Mucosa of stomach (tissue), 1 donor: ENCODE results near the gene SP6.
A peak's percentile ranks its signal among the peaks of the same experiment; 100 is the strongest.

ENCODE experiments used
- H3K27me3 ChIP-seq: one replicate; pipeline ENCODE4 v1.7.0; 2013; ENCODE audit warnings: mild to moderate bottlenecking, low read length; ENCODE audit not compliant: control insufficient read depth, insufficient read depth
- H3K36me3 ChIP-seq: one replicate; pipeline ENCODE4 v1.7.0; 2013; ENCODE audit warnings: low read length; ENCODE audit not compliant: control insufficient read depth, insufficient read depth
- H3K4me1 ChIP-seq: one replicate; pipeline ENCODE4 v1.7.0; 2013; ENCODE audit warnings: mild to moderate bottlenecking, low read length; ENCODE audit not compliant: control insufficient read depth, insufficient read depth
- H3K4me3 ChIP-seq: one replicate; pipeline ENCODE4 v1.7.0; 2013; ENCODE audit warnings: low read length
- H3K9ac ChIP-seq: one replicate; pipeline ENCODE4 v1.7.0; 2013; ENCODE audit warnings: mild to moderate bottlenecking, low read length, moderate library complexity
- H3K9me3 ChIP-seq: one replicate; pipeline ENCODE4 v1.7.0; 2013; ENCODE audit warnings: mild to moderate bottlenecking, low read length, moderate library complexity; ENCODE audit not compliant: control insufficient read depth
- donor health status: Pancreatic carcinoma.

SP6 gene

GRCh38 chr17:47850692-47851573 is at the start of gene SP6:
TSS of gene SP6 (minus strand) at chr17:47851163. CDS start at chr17:47848429, 2,734 bp downstream.
- Histone ChIP-seq H3K36me3 (no peaks in the 10 kb centered on the region), H3K4me3 (no peak within 1 kb of the TSS), H3K27me3 (peaks cover 96% of the 10 kb centered on the region), H3K9ac (peak within 1 kb of the TSS; percentile 45), H3K9me3 (no peaks in the 10 kb centered on the region), H3K4me1 (peaks cover 24% of the 10 kb centered on the region)

GRCh38 chr17:47899643-47900042 is 48.7 kb upstream of the SP6 start:
- no peaks in the 10 kb centered on the region for H3K36me3 ChIP-seq
- H3K4me1 ChIP-seq, result peaks cover 5% of the 10 kb centered on the region
- H3K27me3 ChIP-seq, result no peaks in the 10 kb centered on the region
- H3K4me3 ChIP-seq, result no peak overlapping the region
- H3K9ac ChIP-seq, result no peak overlapping the region
- H3K9me3 ChIP-seq, result no peaks in the 10 kb centered on the region

GRCh38 chr17:47898241-47898640 is 47.3 kb upstream of the SP6 start:
- Histone ChIP-seq H3K4me1 (peaks cover 19% of the 10 kb centered on the region), H3K4me3 (no peak overlapping the region), H3K27me3 (no peaks in the 10 kb centered on the region), H3K36me3 (no peaks in the 10 kb centered on the region), H3K9ac (no peak overlapping the region), H3K9me3 (no peaks in the 10 kb centered on the region)

- H3K9ac ChIP-seq, result peak overlapping the region; percentile 96
- H3K4me3 ChIP-seq, result no peak overlapping the region
- peaks cover 19% of the 10 kb centered on the region for H3K4me1 ChIP-seq
Measured at GRCh38 chr17:47897561-47897960, 46.6 kb upstream of the SP6 start.

GRCh38 chr17:47896672-47897490 is 45.9 kb upstream of the SP6 start:
- H3K4me3 ChIP-seq, result peak overlapping the region; percentile 98
- peak overlapping the region; percentile 96 for H3K9ac ChIP-seq
- H3K27me3 ChIP-seq, result no peaks in the 10 kb centered on the region
- no peaks in the 10 kb centered on the region for H3K36me3 ChIP-seq
- H3K9me3 ChIP-seq, result no peaks in the 10 kb centered on the region
- H3K4me1 ChIP-seq, result peaks cover 19% of the 10 kb centered on the region

More at GRCh38 chr17:47897561-47897960, 46.6 kb upstream of the SP6 start:
- no peaks in the 10 kb centered on the region for H3K36me3 ChIP-seq
- H3K27me3 ChIP-seq, result no peaks in the 10 kb centered on the region
- no peaks in the 10 kb centered on the region for H3K9me3 ChIP-seq

GRCh38 chr17:47895856-47896671 is 45.1 kb upstream of the SP6 start, which contains the start of gene SP2:
TSS of gene SP2 (plus strand) at chr17:47896236. CDS start at chr17:47896287, 51 bp downstream.
- Histone ChIP-seq H3K9me3 (no peaks in the 10 kb centered on the region), H3K4me1 (peaks cover 19% of the 10 kb centered on the region), H3K36me3 (no peaks in the 10 kb centered on the region), H3K9ac (peak within 1 kb of the TSS; percentile 96), H3K4me3 (peak within 1 kb of the TSS; percentile 98), H3K27me3 (no peaks in the 10 kb centered on the region)

GRCh38 chr17:47895347-47895855 is 44.4 kb upstream of the SP6 start:
- H3K4me1 ChIP-seq, result peaks cover 19% of the 10 kb centered on the region
- no peaks in the 10 kb centered on the region for H3K9me3 ChIP-seq
- H3K4me3 ChIP-seq, result peak overlapping the region; percentile 86
- H3K36me3 ChIP-seq, result no peaks in the 10 kb centered on the region
- H3K27me3 ChIP-seq, result no peaks in the 10 kb centered on the region
- H3K9ac ChIP-seq, result peak overlapping the region; percentile 87

GRCh38 chr17:47894498-47895346 is 43.8 kb upstream of the SP6 start:
- Histone ChIP-seq H3K9ac (peak overlapping the region; percentile 87), H3K36me3 (no peaks in the 10 kb centered on the region), H3K27me3 (no peaks in the 10 kb centered on the region), H3K4me1 (peaks cover 19% of the 10 kb centered on the region), H3K9me3 (no peaks in the 10 kb centered on the region), H3K4me3 (peak overlapping the region; percentile 86)

GRCh38 chr17:47891545-47892088 is 40.7 kb upstream of the SP6 start:
- H3K9me3 ChIP-seq, result no peaks in the 10 kb centered on the region
- H3K9ac ChIP-seq, result no peak overlapping the region
- no peaks in the 10 kb centered on the region for H3K27me3 ChIP-seq
- no peak overlapping the region for H3K4me3 ChIP-seq
- no peaks in the 10 kb centered on the region for H3K36me3 ChIP-seq
- H3K4me1 ChIP-seq, result peaks cover 19% of the 10 kb centered on the region

GRCh38 chr17:47889734-47890529 is 39.0 kb upstream of the SP6 start:
- Histone ChIP-seq H3K9ac (no peak overlapping the region), H3K36me3 (no peaks in the 10 kb centered on the region), H3K4me1 (peaks cover 25% of the 10 kb centered on the region), H3K9me3 (no peaks in the 10 kb centered on the region), H3K4me3 (no peak overlapping the region), H3K27me3 (no peaks in the 10 kb centered on the region)
